GM12878 (cell line): ENCODE measurements around the gene ZNF280D. TPM values are rescaled to one million over a fixed set of nuclear protein-coding genes. Genes with fewer than 3 reads are reported as not detected.

ENCODE experiments used
- ATAC-seq: fragments of 200-7000 bp; cut with Tn5 transposase; 3 replicates; pipeline ENCODE4 v1.9.1; 2020; ENCODE audit warnings: mild to moderate bottlenecking, moderate library complexity
- BruUV-seq: library from RNA; stranded (reverse); fragments of 400-500 nt; replicated peaks from 2 replicates; lab custom pipeline; 2021; lab: Mats Ljungman, UMichigan
- CTCF ChIA-PET: fragments of 300-600 bp; sonication (Branson Sonifier 250); formaldehyde crosslinking; extraction: SDS; loops from one replicate; lab custom pipeline; 2021; ENCODE audit warnings: inconsistent platforms; lab: Yijun Ruan, JAX
- POLR2A ChIA-PET: fragments of 350-600 bp; formaldehyde crosslinking; extraction: SDS; loops from one replicate; lab custom pipeline; 2021; ENCODE audit warnings: inconsistent platforms; lab: Charles Lee
- RAD21 ChIA-PET: fragments of 300-600 bp; sonication (Branson Sonifier 250); formaldehyde crosslinking; loops from one replicate; lab custom pipeline; 2023; ENCODE audit warnings: antibody characterized with exemption; ENCODE audit not compliant: unreplicated experiment; lab: Charles Lee
- SMC1A ChIA-PET: fragments of 300-600 bp; sonication (Branson Sonifier 250); formaldehyde crosslinking; loops from one replicate; lab custom pipeline; 2023; ENCODE audit not compliant: unreplicated experiment, uncharacterized antibody; lab: Charles Lee
- DNase-seq: peaks from one replicate; pipeline ENCODE4 v3.0.0-alpha.2; 2011; ENCODE audit warnings: low read depth, low spot score
- FAIRE-seq: peaks from 3 replicates; lab custom pipeline; 2011; peaks lifted over from hg19 to GRCh38; lab: Jason Lieb, UNC
- H2AFZ ChIP-seq: 2 replicates; pipeline ENCODE4 v1.6.0; 2011; ENCODE audit warnings: low read depth, low read length, control low read depth; ENCODE audit not compliant: control insufficient read depth
- H3K27ac ChIP-seq: 2 replicates; pipeline ENCODE4 v1.5.1; 2011; ENCODE audit warnings: control low read depth; ENCODE audit not compliant: control insufficient read depth, insufficient read depth
- H3K27me3 ChIP-seq, 2 experiments: replicated peaks in 1 of 2; 2 replicates each; pipeline versions ENCODE4 v1.6.0 to v1.6.1; 2011; ENCODE audit warnings: low read length in 1 of 2; ENCODE audit not compliant: control insufficient read depth in 2 of 2, insufficient read depth in 2 of 2
- H3K36me3 ChIP-seq, 2 experiments: 2 replicates each; pipeline ENCODE4 v1.5.1; 2011; ENCODE audit warnings: low read length in 1 of 2; ENCODE audit not compliant: control insufficient read depth in 2 of 2, insufficient read depth in 2 of 2
- H3K4me1 ChIP-seq: 2 replicates; pipeline ENCODE4 v1.6.1; 2011; ENCODE audit warnings: mild to moderate bottlenecking, low read length, moderate library complexity, mixed read lengths; ENCODE audit not compliant: control insufficient read depth, insufficient read depth
- H3K4me2 ChIP-seq: 2 replicates; pipeline ENCODE4 v1.6.0; 2011; ENCODE audit warnings: control low read depth; ENCODE audit not compliant: control insufficient read depth, insufficient read depth
- H3K4me3 ChIP-seq: fragments of 200-600 bp; sonication (generic); 2 replicates; pipeline ENCODE4 v1.5.1; 2016
- H3K79me2 ChIP-seq: 2 replicates; pipeline ENCODE4 v1.6.0; 2011; ENCODE audit warnings: low read length; ENCODE audit not compliant: control insufficient read depth, insufficient read depth
- H3K9ac ChIP-seq: 2 replicates; pipeline ENCODE4 v1.8.0; 2011; ENCODE audit warnings: low read length, control low read depth, mixed read lengths; ENCODE audit not compliant: control insufficient read depth, insufficient read depth
- H3K9me3 ChIP-seq: replicated peaks from 3 replicates; pipeline ENCODE4 v1.5.1; 2011; ENCODE audit warnings: mild to moderate bottlenecking, low read length; ENCODE audit not compliant: control insufficient read depth, insufficient read depth
- H4K20me1 ChIP-seq: 2 replicates; pipeline ENCODE4 v1.6.0; 2011; ENCODE audit not compliant: control insufficient read depth, insufficient read depth
- CBFB ChIP-seq: IDR thresholded peaks from 2 replicates; pipeline ENCODE4 v1.6.1; 2016; ENCODE audit warnings: antibody characterized with exemption, low read depth
- CEBPB ChIP-seq, 2 experiments: fragments of 150-350 bp in 1 of 2; IDR thresholded peaks; 2 replicates each; pipeline ENCODE4 v1.6.1; 2012 to 2014; ENCODE audit warnings: low read depth in 2 of 2, low read length in 2 of 2, borderline replicate concordance in 1 of 2, inconsistent platforms in 1 of 2
- CREM ChIP-seq: IDR thresholded peaks from 2 replicates; pipeline ENCODE4 v1.6.1; 2014; ENCODE audit warnings: antibody characterized with exemption, low read depth
- GABPA ChIP-seq: IDR thresholded peaks from 2 replicates; pipeline ENCODE4 v1.6.1; 2014; ENCODE audit warnings: antibody characterized with exemption, low read depth, mild to moderate bottlenecking, inconsistent platforms
- GATAD2B ChIP-seq: fragments of 450-650 bp; conservative IDR thresholded peaks from 2 replicates; pipeline ENCODE4 v1.6.1; 2017; ENCODE audit warnings: low read depth, mild to moderate bottlenecking, moderate library complexity
- MTA3 ChIP-seq: IDR thresholded peaks from 2 replicates; pipeline ENCODE4 v1.6.1; 2012; ENCODE audit warnings: low read length, inconsistent platforms, borderline replicate concordance
- NFYA ChIP-seq: IDR thresholded peaks from 2 replicates; pipeline ENCODE4 v1.6.1; 2011; ENCODE audit warnings: low read depth, mild to moderate bottlenecking, low read length, improper control_type of control experiment, borderline replicate concordance
- POLR2AphosphoS2 ChIP-seq: IDR thresholded peaks from 2 replicates; pipeline ENCODE4 v1.6.1; 2011; ENCODE audit warnings: low read depth, mild to moderate bottlenecking, low read length, improper control_type of control experiment, moderate library complexity
- REST ChIP-seq: IDR thresholded peaks from 2 replicates; pipeline ENCODE4 v1.6.1; 2012; ENCODE audit warnings: mild to moderate bottlenecking, low read depth, low read length
- SREBF1 ChIP-seq: IDR thresholded peaks from 2 replicates; pipeline ENCODE4 v1.6.1; 2012; ENCODE audit warnings: mild to moderate bottlenecking, low read length
- SUZ12 ChIP-seq: fragments of 200-600 bp; sonication (generic); IDR thresholded peaks from one replicate; pipeline ENCODE4 v1.6.1; 2018; ENCODE audit warnings: antibody characterized with exemption, mild to moderate bottlenecking; ENCODE audit not compliant: unreplicated experiment
- ZBTB11 ChIP-seq: fragments of 450-650 bp; formaldehyde crosslinking; IDR thresholded peaks from 2 replicates; pipeline ENCODE4 v1.5.0; 2022; ENCODE audit warnings: mild to moderate bottlenecking, missing genetic modification characterization
- WGBS: methylation state at CpG from one replicate; pipeline ENCODE4 v1.1.6; 2016; ENCODE audit warnings: low lambda C conversion rate; ENCODE audit not compliant: insufficient replicate concordance, insufficient coverage; ENCODE audit errors: missing lambda C conversion rate; 5-methylcytosine and 5-hydroxymethylcytosine counted together
- in situ Hi-C: fragments of 300-500 bp; cut with MboI; formaldehyde crosslinking; loops from 9 replicates; pipeline ENCODE4 v1.14.3; 2018; ENCODE audit warnings: mixed read lengths
- intact Hi-C: fragments of 100-400 bp; cut with micrococcal nuclease; formaldehyde crosslinking; loops from one replicate; pipeline ENCODE4 v1.14.2; 2022; ENCODE audit not compliant: unreplicated experiment
- polyA plus RNA-seq, 11 experiments: library from polyadenylated mRNA; depleted of rRNA in 4 of 11; unstranded in 6 of 11; stranded (reverse) in 5 of 11; fragments of >200 nt; fragmentation: Nextera tagmentation in 4 of 11; fragmentation: Illumina TruSeq in 1 of 11; extraction: Ambion mirVana in 4 of 11; extraction: Trizol in 1 of 11; gene quantifications; 1 replicate in 1 of 11; 2 replicates in 10 of 11; pipeline versions ENCODE4 v1.2.1 to v1.2.3, GENCODE V29; 2011 to 2016; ENCODE audit warnings: inconsistent platforms in 2 of 11, missing spikeins in 2 of 11, low read depth in 1 of 11
- total RNA-seq, 4 experiments: library from RNA; depleted of rRNA in 3 of 4; stranded (reverse); fragments of >200 nt in 3 of 4; fragmentation: Illumina TruSeq in 1 of 4; extraction: Trizol in 1 of 4; gene quantifications; 2 replicates each; pipeline versions ENCODE4 v1.2.1 to v1.2.3, GENCODE V29; 2013 to 2021
- TF ChIP-seq, protein P1 (sequence below): IDR thresholded peaks from 2 replicates; pipeline ENCODE4 v1.6.1; 2011; ENCODE audit warnings: low read depth, low read length, improper control_type of control experiment, borderline replicate concordance

The ZNF280D gene
- total and polyA plus RNA-seq, 10 of the 15 experiments (the other 5 are each of a cell fraction or from before 2014, with no cell fraction given), result 5.6 to 18.6 (median 8.6) TPM

DNA sequence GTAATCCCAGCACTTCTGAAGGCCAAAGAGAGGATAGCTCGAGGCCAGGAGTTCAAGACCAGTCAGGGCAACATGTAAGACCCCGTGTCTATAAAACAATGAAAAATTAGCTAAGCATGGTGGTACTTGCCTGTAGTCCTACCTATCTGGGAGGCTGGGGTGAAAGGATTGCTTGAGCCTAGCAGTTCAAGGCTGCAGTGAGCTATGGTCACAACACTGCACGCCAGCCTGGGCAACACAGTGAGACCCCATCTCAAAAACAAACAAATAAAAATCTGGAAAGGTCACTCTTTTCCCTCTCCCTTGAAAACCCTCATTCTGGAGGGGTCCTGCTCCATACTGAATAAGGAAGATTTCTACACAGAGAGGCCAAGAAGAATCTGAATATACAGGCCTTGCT, 43.5 kb upstream of the ZNF280D start:
- H3K79me2 ChIP-seq, result no peaks in the 10 kb centered on the region
- no peaks in the 10 kb centered on the region for H4K20me1 ChIP-seq
- TF ChIP-seq GABPA, result no peak
- TF ChIP-seq CBFB, result no peak
- TF ChIP-seq MTA3, result no peak
- no peak for TF ChIP-seq SUZ12
- no peak for TF ChIP-seq CREM
- TF ChIP-seq ZBTB11 (CRISPR knock-in tag), result no peak
- TF ChIP-seq SREBF1, result no peak
- no peak for TF ChIP-seq GATAD2B
- TF ChIP-seq POLR2AphosphoS2, result no peak
- no peak for TF ChIP-seq REST
- no peak for TF ChIP-seq CEBPB (IDR thresholded peaks at IDR 0.05; ENCODE audit: borderline replicate concordance in 1 of 2, low read depth in 2 of 2, low read length in 2 of 2)
- TF ChIP-seq, protein P1, sequence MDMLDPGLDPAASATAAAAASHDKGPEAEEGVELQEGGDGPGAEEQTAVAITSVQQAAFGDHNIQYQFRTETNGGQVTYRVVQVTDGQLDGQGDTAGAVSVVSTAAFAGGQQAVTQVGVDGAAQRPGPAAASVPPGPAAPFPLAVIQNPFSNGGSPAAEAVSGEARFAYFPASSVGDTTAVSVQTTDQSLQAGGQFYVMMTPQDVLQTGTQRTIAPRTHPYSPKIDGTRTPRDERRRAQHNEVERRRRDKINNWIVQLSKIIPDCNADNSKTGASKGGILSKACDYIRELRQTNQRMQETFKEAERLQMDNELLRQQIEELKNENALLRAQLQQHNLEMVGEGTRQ, result no peak
- TF ChIP-seq NFYA, result no peak
- ATAC-seq, result no peak
- BruUV-seq, result no TSS peak
- ChIA-PET RAD21 (no interaction called here), CTCF (interaction anchor here (0.7 kb wide), 1 partner anchor 481 kb away, joined by 3 read pairs; no protein-coding TSS in a partner anchor), SMC1A (no interaction called here), POLR2A (no interaction called here)
- H2AFZ ChIP-seq, result no peak overlapping the region
- no peak overlapping the region for H3K4me2 ChIP-seq
- intact Hi-C loops, result no loop called here
- 30% methylated on average over 3 of the region's 3 CpGs for WGBS
- peaks cover 1% of the 10 kb centered on the region; the same call in 1 of the 3 replicates for H3K9me3 ChIP-seq
- FAIRE-seq, result no peak
- H3K4me1 ChIP-seq, result peaks cover 5% of the 10 kb centered on the region; the same call in 1 of the 2 replicates
- in situ Hi-C loops, result no loop called here
- H3K9ac ChIP-seq, result no peak overlapping the region
- no peak overlapping the region for H3K27ac ChIP-seq
- H3K27me3 ChIP-seq, result no peaks in the 10 kb centered on the region
- H3K36me3 ChIP-seq, result no peaks in the 10 kb centered on the region
- no peak for DNase-seq
- H3K4me3 ChIP-seq, result no peak overlapping the region
